Measurements from ENCODE around the gene KRT5.

DNA sequence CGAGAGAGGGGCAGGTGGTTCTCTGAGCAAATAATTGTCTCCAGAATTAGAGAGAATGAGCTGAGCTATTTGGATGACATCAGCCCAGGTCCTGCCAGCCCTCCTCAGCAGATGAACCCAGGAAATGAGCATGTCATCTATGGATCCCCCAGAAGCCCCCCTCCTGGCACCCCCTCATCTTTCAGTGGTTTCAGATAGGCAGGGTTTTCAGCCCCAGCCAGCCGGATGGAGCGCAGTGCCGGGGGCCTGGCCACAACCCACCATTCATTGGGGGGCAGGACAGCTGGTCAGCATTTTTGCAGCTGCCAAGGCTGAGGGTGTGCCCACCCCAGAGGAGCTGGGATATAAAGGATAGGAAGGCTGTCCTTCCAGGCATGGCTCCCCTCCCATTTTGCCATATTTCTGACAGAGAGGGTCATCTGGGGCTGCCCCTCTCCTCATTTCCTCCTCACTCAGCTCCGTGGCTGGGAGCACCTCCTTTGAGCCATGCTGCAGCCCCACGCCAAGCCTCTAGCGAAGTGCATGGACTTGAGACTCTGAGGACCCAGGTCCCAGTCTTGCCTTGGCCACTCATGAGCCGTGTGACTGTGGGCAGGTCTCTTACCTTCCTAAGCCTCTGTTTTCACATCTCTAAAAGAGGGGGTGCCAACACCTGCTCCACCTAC lies 38.7 kb upstream of the KRT5 start:
- no peak for TF ChIP-seq EZH2phosphoT487 (IDR thresholded peaks at IDR 0.05; ENCODE audit: borderline replicate concordance)
- TF ChIP-seq, protein P1, sequence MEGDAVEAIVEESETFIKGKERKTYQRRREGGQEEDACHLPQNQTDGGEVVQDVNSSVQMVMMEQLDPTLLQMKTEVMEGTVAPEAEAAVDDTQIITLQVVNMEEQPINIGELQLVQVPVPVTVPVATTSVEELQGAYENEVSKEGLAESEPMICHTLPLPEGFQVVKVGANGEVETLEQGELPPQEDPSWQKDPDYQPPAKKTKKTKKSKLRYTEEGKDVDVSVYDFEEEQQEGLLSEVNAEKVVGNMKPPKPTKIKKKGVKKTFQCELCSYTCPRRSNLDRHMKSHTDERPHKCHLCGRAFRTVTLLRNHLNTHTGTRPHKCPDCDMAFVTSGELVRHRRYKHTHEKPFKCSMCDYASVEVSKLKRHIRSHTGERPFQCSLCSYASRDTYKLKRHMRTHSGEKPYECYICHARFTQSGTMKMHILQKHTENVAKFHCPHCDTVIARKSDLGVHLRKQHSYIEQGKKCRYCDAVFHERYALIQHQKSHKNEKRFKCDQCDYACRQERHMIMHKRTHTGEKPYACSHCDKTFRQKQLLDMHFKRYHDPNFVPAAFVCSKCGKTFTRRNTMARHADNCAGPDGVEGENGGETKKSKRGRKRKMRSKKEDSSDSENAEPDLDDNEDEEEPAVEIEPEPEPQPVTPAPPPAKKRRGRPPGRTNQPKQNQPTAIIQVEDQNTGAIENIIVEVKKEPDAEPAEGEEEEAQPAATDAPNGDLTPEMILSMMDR (conservative IDR thresholded peaks at IDR 0.05; ENCODE audit: low read length), result no peak

Measured in Loucy (cell line).